H1 (cell line): ENCODE measurements around the gene ARL8A. TPM values are rescaled to one million over a fixed set of nuclear protein-coding genes. Genes with fewer than 3 reads are reported as not detected.

Experiments used
- CTCF ChIA-PET: fragments of 300-600 bp; sonication (Branson Sonifier 250); formaldehyde crosslinking; loops from one replicate; lab custom pipeline; 2021; ENCODE audit not compliant: partially characterized antibody; lab: Charles Lee
- POLR2A ChIA-PET: fragments of 300-600 bp; sonication (Branson Sonifier 250); formaldehyde crosslinking; loops from one replicate; lab custom pipeline; 2021; ENCODE audit warnings: inconsistent platforms; ENCODE audit not compliant: partially characterized antibody; lab: Charles Lee
- DNase-seq, 2 experiments: peaks; one replicate each; pipeline versions ENCODE4 v3.0.0 to v3.0.0-alpha.2; 2010 to 2022; ENCODE audit warnings: low spot score in 2 of 2, low read depth in 1 of 2, mixed read lengths in 1 of 2
- FAIRE-seq: peaks from 2 replicates; lab custom pipeline; 2011; peaks lifted over from hg19 to GRCh38; lab: Jason Lieb, UNC
- H2AFZ ChIP-seq: 2 replicates; pipeline ENCODE4 v1.8.1; 2012; ENCODE audit warnings: low read length, inconsistent platforms
- H2AK5ac ChIP-seq: 2 replicates; pipeline ENCODE4 v1.6.1; 2013; ENCODE audit warnings: low read depth, low read length
- H2BK120ac ChIP-seq: replicated peaks from 2 replicates; pipeline ENCODE3; 2013; ENCODE audit warnings: low read depth, low read length, inconsistent platforms
- H2BK12ac ChIP-seq: 2 replicates; pipeline ENCODE4 v1.6.1; 2013; ENCODE audit warnings: low read depth, low read length
- H2BK15ac ChIP-seq: 2 replicates; pipeline ENCODE4 v1.6.1; 2013; ENCODE audit warnings: low read length
- H2BK20ac ChIP-seq: 2 replicates; pipeline ENCODE4 v1.6.1; 2013; ENCODE audit warnings: low read length
- H2BK5ac ChIP-seq: 2 replicates; pipeline ENCODE4 v1.6.1; 2013; ENCODE audit warnings: low read depth, low read length
- H3K14ac ChIP-seq: 2 replicates; pipeline ENCODE4 v1.6.1; 2013; ENCODE audit warnings: inconsistent platforms; ENCODE audit not compliant: insufficient read length
- H3K18ac ChIP-seq: 2 replicates; pipeline ENCODE4 v1.6.1; 2013; ENCODE audit warnings: low read length; ENCODE audit errors: extremely low read depth
- H3K23ac ChIP-seq: 2 replicates; pipeline ENCODE4 v1.6.1; 2013; ENCODE audit warnings: inconsistent platforms; ENCODE audit not compliant: insufficient read length
- H3K23me2 ChIP-seq: 2 replicates; pipeline ENCODE4 v1.6.1; 2013; ENCODE audit warnings: low read depth, low read length
- H3K27ac ChIP-seq: 2 replicates; pipeline ENCODE4 v1.6.1; 2011; ENCODE audit warnings: low read depth, low read length, inconsistent platforms
- H3K27me3 ChIP-seq, 4 experiments: replicated peaks in 1 of 4; 1 replicate in 1 of 4; 2 replicates in 3 of 4; pipeline versions ENCODE4 v1.6.1 to v1.8.1; 2011 to 2013; ENCODE audit warnings: low read length in 3 of 4, mild to moderate bottlenecking in 3 of 4, inconsistent platforms in 2 of 4, mixed read lengths in 2 of 4, moderate library complexity in 1 of 4; ENCODE audit not compliant: control insufficient read depth in 3 of 4, insufficient read depth in 3 of 4; ENCODE audit errors: extremely low read depth in 1 of 4
- H3K36me3 ChIP-seq, 4 experiments: 2 replicates each; pipeline versions ENCODE4 v1.6.1 to v1.8.1; 2011 to 2013; ENCODE audit warnings: mild to moderate bottlenecking in 4 of 4, low read length in 3 of 4, moderate library complexity in 2 of 4, control low read depth in 1 of 4, inconsistent platforms in 1 of 4; ENCODE audit not compliant: insufficient read depth in 4 of 4, control insufficient read depth in 2 of 4
- H3K4ac ChIP-seq: replicated peaks from 2 replicates; pipeline ENCODE3; 2013; ENCODE audit warnings: low read length, low read depth, mixed read lengths, inconsistent platforms; ENCODE audit not compliant: insufficient read length
- H3K4me1 ChIP-seq, 4 experiments: replicated peaks in 1 of 4; 1 replicate in 1 of 4; 2 replicates in 3 of 4; pipeline versions ENCODE4 v1.6.1 to v1.8.1; 2011 to 2013; ENCODE audit warnings: low read length in 3 of 4, inconsistent platforms in 2 of 4, mixed read lengths in 1 of 4; ENCODE audit not compliant: insufficient read depth in 4 of 4, control insufficient read depth in 3 of 4
- H3K4me2 ChIP-seq, 2 experiments: 2 replicates each; pipeline versions ENCODE4 v1.6.1 to v1.8.1; 2011 to 2013; ENCODE audit warnings: low read depth in 2 of 2, low read length in 2 of 2, control low read depth in 1 of 2, inconsistent platforms in 1 of 2, mild to moderate bottlenecking in 1 of 2; ENCODE audit not compliant: insufficient read depth in 1 of 2
- H3K4me3 ChIP-seq, 4 experiments: fragments of 200-600, 300-600 bp in 1 of 4; sonication (generic), shearing (Covaris generic), sonication (Bioruptor Twin) in 1 of 4; 2 replicates each; pipeline versions ENCODE4 v1.5.1 to v1.8.1; 2011 to 2016; ENCODE audit warnings: low read length in 4 of 4, low read depth in 3 of 4, control low read depth in 2 of 4, inconsistent platforms in 2 of 4, mild to moderate bottlenecking in 2 of 4, mixed read lengths in 1 of 4, moderate library complexity in 1 of 4; ENCODE audit not compliant: insufficient read depth in 2 of 4; ENCODE audit errors: extremely low read depth in 1 of 4
- H3K56ac ChIP-seq: replicated peaks from 2 replicates; pipeline ENCODE3; 2013; ENCODE audit warnings: low read depth, mild to moderate bottlenecking, mixed read lengths, low read length, inconsistent platforms; ENCODE audit not compliant: insufficient read length
- H3K79me1 ChIP-seq: 2 replicates; pipeline ENCODE4 v1.6.1; 2013; ENCODE audit warnings: low read depth, low read length, control low read depth
- H3K79me2 ChIP-seq, 2 experiments: 2 replicates each; pipeline versions ENCODE4 v1.6.1 to v1.8.1; 2012 to 2013; ENCODE audit warnings: low read length in 2 of 2, mild to moderate bottlenecking in 2 of 2, inconsistent platforms in 1 of 2; ENCODE audit not compliant: insufficient read depth in 2 of 2, control insufficient read depth in 1 of 2
- H3K9ac ChIP-seq, 4 experiments: replicated peaks in 1 of 4; 1 replicate in 1 of 4; 2 replicates in 3 of 4; pipeline versions ENCODE4 v1.6.1 to v1.8.1; 2011 to 2013; ENCODE audit warnings: low read depth in 3 of 4, low read length in 3 of 4, control low read depth in 2 of 4, mild to moderate bottlenecking in 2 of 4, moderate library complexity in 2 of 4, inconsistent platforms in 1 of 4; ENCODE audit errors: extremely low read depth in 1 of 4
- H3K9me3 ChIP-seq, 2 experiments: 2 replicates each; pipeline versions ENCODE4 v1.6.1 to v1.8.1; 2012 to 2013; ENCODE audit warnings: mild to moderate bottlenecking in 2 of 2, moderate library complexity in 2 of 2, control low read depth in 1 of 2, inconsistent platforms in 1 of 2, low read depth in 1 of 2, low read length in 1 of 2, mixed read lengths in 1 of 2; ENCODE audit not compliant: insufficient read depth in 2 of 2
- H4K20me1 ChIP-seq, 2 experiments: replicated peaks in 1 of 2; 2 replicates each; pipeline versions ENCODE3 to v1.8.1; 2011 to 2013; ENCODE audit warnings: inconsistent platforms in 2 of 2, low read length in 2 of 2, mild to moderate bottlenecking in 1 of 2; ENCODE audit not compliant: insufficient read depth in 2 of 2, control insufficient read depth in 1 of 2
- H4K5ac ChIP-seq: 2 replicates; pipeline ENCODE4 v1.6.1; 2013; ENCODE audit warnings: low read length, low read depth, mixed read lengths, inconsistent platforms; ENCODE audit not compliant: insufficient read length
- H4K8ac ChIP-seq: 2 replicates; pipeline ENCODE4 v1.8.0; 2013; ENCODE audit warnings: mild to moderate bottlenecking, moderate library complexity, low read length, inconsistent platforms; ENCODE audit not compliant: insufficient read depth; ENCODE audit errors: extremely low read depth
- H4K91ac ChIP-seq: replicated peaks from 2 replicates; pipeline ENCODE3; 2013; ENCODE audit warnings: low read length, mixed read lengths, inconsistent platforms; ENCODE audit not compliant: insufficient read length
- ATF2 ChIP-seq: IDR thresholded peaks from 2 replicates; pipeline ENCODE4 v1.6.1; 2012; ENCODE audit warnings: low read length, inconsistent platforms
- BACH1 ChIP-seq: IDR thresholded peaks from 2 replicates; pipeline ENCODE4 v1.6.1; 2012; ENCODE audit warnings: low read length, improper control_type of control experiment
- TAF1 ChIP-seq: IDR thresholded peaks from 2 replicates; pipeline ENCODE4 v1.6.1; 2011; ENCODE audit warnings: mild to moderate bottlenecking, low read depth, low read length
- TAF7 ChIP-seq: optimal IDR thresholded peaks from 2 replicates; pipeline ENCODE3; 2011; ENCODE audit warnings: low read depth, mild to moderate bottlenecking, inconsistent platforms, low read length, moderate library complexity, borderline replicate concordance
- WGBS, 2 experiments: shearing (Covaris generic) in 1 of 2; methylation state at CpG; one replicate each; pipeline versions ENCODE4 v1.1.6 to v1.1.7; 2013 to 2015; ENCODE audit warnings: low lambda C conversion rate in 2 of 2, mixed read lengths in 2 of 2, inconsistent platforms in 1 of 2, low coverage in 1 of 2, missing lambda C conversion rate in 1 of 2; ENCODE audit not compliant: insufficient replicate concordance in 2 of 2, insufficient coverage in 1 of 2, insufficient read length in 1 of 2; ENCODE audit errors: extremely low coverage in 1 of 2, missing lambda C conversion rate in 1 of 2; 5-methylcytosine and 5-hydroxymethylcytosine counted together
- polyA plus RNA-seq, 7 experiments: library from polyadenylated mRNA; depleted of rRNA in 3 of 7; stranded (reverse) in 5 of 7; unstranded in 2 of 7; fragments of >200 nt in 5 of 7; fragments of 200-250 nt in 2 of 7; gene quantifications; 1 replicate in 5 of 7; 2 replicates in 1 of 7; 4 replicates in 1 of 7; pipeline versions ENCODE4 v1.2.1 to v1.2.3, GENCODE V29; 2011 to 2013; ENCODE audit warnings: missing spikeins in 2 of 7, mixed read lengths in 2 of 7
- total RNA-seq: library from RNA; stranded (reverse); fragmentation: NEBNext Ultra II Directional; extraction: Animal tissue kit (Norgen Biotek cat#: 25700); gene quantifications from 2 replicates; pipeline ENCODE4 v1.2.1, GENCODE V29; 2021

Gene ARL8A
- total and polyA plus RNA-seq, 2 of the 8 experiments (the other 6 are each of a cell fraction or from before 2014, with no cell fraction given): 40.3 to 58.7 TPM

GRCh38 chr1:202182040-202182877 lies 37.7 kb upstream of the ARL8A start:
- no peak overlapping the region for H2BK5ac ChIP-seq
- no peak overlapping the region for H3K4me2 ChIP-seq
- H3K23ac ChIP-seq: no peak overlapping the region
- H3K56ac ChIP-seq: no peak overlapping the region
- no peak overlapping the region for H3K14ac ChIP-seq
- no peak overlapping the region for H2AFZ ChIP-seq
- no peaks in the 10 kb centered on the region for H3K79me2 ChIP-seq
- H3K27ac ChIP-seq: no peak overlapping the region
- no peaks in the 10 kb centered on the region for H3K36me3 ChIP-seq
- no peak overlapping the region for H3K9ac ChIP-seq
- FAIRE-seq (no peak), DNase-seq (no peak)
- H3K23me2 ChIP-seq: no peaks in the 10 kb centered on the region; the same call in 1 of the 2 replicates
- peaks cover 0 to 6% (median 4%) of the 10 kb centered on the region in 4 experiments; a peak in 5 of 7 replicates for H3K4me1 ChIP-seq
- H3K79me1 ChIP-seq: no peaks in the 10 kb centered on the region
- WGBS, 2 experiments: 88% methylated on average over 8 of the region's 8 CpGs; no CpG with 5 or more reads in 1 of the 2 experiments
- no peak overlapping the region for H4K5ac ChIP-seq
- no peak for TF ChIP-seq TAF7
- TF ChIP-seq ATF2: no peak
- no peak for TF ChIP-seq TAF1
- TF ChIP-seq BACH1: peak; percentile 84
- no peaks in the 10 kb centered on the region; a peak in 3 of 7 replicates for H3K27me3 ChIP-seq
- H2BK20ac ChIP-seq: no peak overlapping the region
- no peak overlapping the region for H2BK120ac ChIP-seq
- H3K4me3 ChIP-seq: no peak overlapping the region
- no peak overlapping the region; the same call in 1 of the 2 replicates for H2BK15ac ChIP-seq
- ChIA-PET CTCF (interaction anchor here (0.6 to 8.2 kb wide), 17 partner anchors 7 to 478 kb away, joined by 3 to 74 read pairs (median 4); partner anchors contain the start of genes GPR37L1 and LGR6), POLR2A (interaction anchor here (0.8 kb wide), 1 partner anchor 16 kb away, joined by 3 read pairs; no protein-coding TSS in a partner anchor)
- H3K9me3 ChIP-seq: no peaks in the 10 kb centered on the region
- no peak overlapping the region for H2BK12ac ChIP-seq
- no peak overlapping the region for H4K8ac ChIP-seq
- H3K4ac ChIP-seq: no peak overlapping the region
- H3K18ac ChIP-seq: no peak overlapping the region; the same call in 1 of the 2 replicates
- H2AK5ac ChIP-seq: no peak overlapping the region
- no peak overlapping the region for H4K91ac ChIP-seq
- peaks cover 0 to 2% of the 10 kb centered on the region in 2 experiments for H4K20me1 ChIP-seq
